ENCODE measurements around the gene KLHL34.

KLHL34 gene

GRCh38 chrX:21675931-21676330 lies 17.8 kb upstream of the KLHL34 start:
- H3K4me3 ChIP-seq (ENCODE audit: low read depth, low read length): no peak overlapping the region
- no peak overlapping the region for H3K27ac ChIP-seq (ENCODE audit: extremely low read depth, low read depth, low read length)
- no peaks in the 10 kb centered on the region for H3K9me3 ChIP-seq (ENCODE audit: control insufficient read depth, insufficient read depth, low read depth, low read length)
- no peak for TF ChIP-seq PRDM1 (tag by site-specific recombination; IDR thresholded peaks at IDR 0.05)
- CTCF ChIA-PET: interaction anchor here (0.6 to 0.7 kb wide), 2 partner anchors 42 to 120 kb away, joined by 3 read pairs; no protein-coding TSS in a partner anchor
- no peaks in the 10 kb centered on the region for H3K4me1 ChIP-seq (ENCODE audit: control insufficient read depth, insufficient read depth, low read length)
- POLR2A ChIA-PET: no interaction called here
- no peaks in the 10 kb centered on the region for H3K36me3 ChIP-seq (ENCODE audit: control insufficient read depth in 2 of 2, insufficient read depth in 1 of 2, low read length in 2 of 2)

- Histone ChIP-seq H3K9me3 (ENCODE audit: control insufficient read depth, insufficient read depth, low read depth, low read length) (no peaks in the 10 kb centered on the region), H3K36me3 (ENCODE audit: control insufficient read depth in 2 of 2, insufficient read depth in 1 of 2, low read length in 2 of 2) (no peaks in the 10 kb centered on the region), H3K4me1 (ENCODE audit: control insufficient read depth, insufficient read depth, low read length) (no peaks in the 10 kb centered on the region), H3K27ac (ENCODE audit: extremely low read depth, low read depth, low read length) (no peak overlapping the region), H3K4me3 (ENCODE audit: low read depth, low read length) (no peak overlapping the region)
- POLR2A ChIA-PET: no interaction called here
- CTCF ChIA-PET: no interaction called here
- peak; percentile 46 for TF ChIP-seq ZNF366 (tag by site-specific recombination; conservative IDR thresholded peaks at IDR 0.05)
- no peak for TF ChIP-seq RBAK (tag by site-specific recombination; IDR thresholded peaks at IDR 0.05)
These were observed 16.5 kb upstream of the KLHL34 start for GRCh38 chrX:21674430-21675186.

- H3K4me3 ChIP-seq (ENCODE audit: low read depth, low read length): no peak overlapping the region
- no peak for TF ChIP-seq ZNF670 (tag by site-specific recombination; IDR thresholded peaks at IDR 0.05; ENCODE audit: low read depth)
- TF ChIP-seq ZNF555 (tag by site-specific recombination; conservative IDR thresholded peaks at IDR 0.05): no peak
- TF ChIP-seq ZNF701 (tag by site-specific recombination; IDR thresholded peaks at IDR 0.05): no peak
- TF ChIP-seq PRDM4 (tag by site-specific recombination; IDR thresholded peaks at IDR 0.05): no peak
- no peak for TF ChIP-seq YY1 (tag by site-specific recombination; IDR thresholded peaks at IDR 0.05)
- TF ChIP-seq MEIS1 (CRISPR knock-in tag; IDR thresholded peaks at IDR 0.05; ENCODE audit: borderline replicate concordance): no peak
- TF ChIP-seq ZNF404 (tag by site-specific recombination; IDR thresholded peaks at IDR 0.05): no peak
- no peak for TF ChIP-seq ZSCAN18 (tag by site-specific recombination; IDR thresholded peaks at IDR 0.05)
- TF ChIP-seq ZNF423 (tag by site-specific recombination; IDR thresholded peaks at IDR 0.05): no peak
- no peak for TF ChIP-seq ATF2 (tag by site-specific recombination; IDR thresholded peaks at IDR 0.05; ENCODE audit: low read depth)
- TF ChIP-seq ZNF354C (tag by site-specific recombination; IDR thresholded peaks at IDR 0.05; ENCODE audit: borderline replicate concordance, low read depth): no peak
- CTCF ChIA-PET: no interaction called here
- H3K4me1 ChIP-seq (ENCODE audit: control insufficient read depth, insufficient read depth, low read length): no peaks in the 10 kb centered on the region
- H3K27ac ChIP-seq (ENCODE audit: extremely low read depth, low read depth, low read length): no peak overlapping the region
- no peaks in the 10 kb centered on the region for H3K9me3 ChIP-seq (ENCODE audit: control insufficient read depth, insufficient read depth, low read depth, low read length)
- POLR2A ChIA-PET: no interaction called here
- H3K36me3 ChIP-seq (ENCODE audit: control insufficient read depth in 2 of 2, insufficient read depth in 1 of 2, low read length in 2 of 2): no peaks in the 10 kb centered on the region
These were observed 8.5 kb upstream of the KLHL34 start for GRCh38 chrX:21666679-21667078.

Data from HEK293 (cell line).